ENCODE measurements around the gene IVNS1ABP. TPM values are rescaled to one million over a fixed set of nuclear protein-coding genes. Genes with fewer than 3 reads are reported as not detected.

The IVNS1ABP gene
- total RNA-seq, 2 donors from 2014 or later, result 87.2 to 141 TPM

- TF ChIP-seq CTCF (IDR thresholded peaks at IDR 0.05), result no peak
- Histone ChIP-seq H3K27ac (no peak overlapping the region), H3K9ac (ENCODE audit: low read depth in 2 of 2, low read length in 2 of 2) (no peak overlapping the region), H3K36me3 (no peaks in the 10 kb centered on the region), H3K4me1 (no peaks in the 10 kb centered on the region), H3K4me3 (no peak overlapping the region), H3K27me3 (no peaks in the 10 kb centered on the region), H3K9me3 (no peaks in the 10 kb centered on the region)
- no peak for DNase-seq
- intact Hi-C loops (cut with DNase I), result no loop called here
Measured at GRCh38 chr1:185342017-185342416, 25.0 kb upstream of the IVNS1ABP start.

DNA sequence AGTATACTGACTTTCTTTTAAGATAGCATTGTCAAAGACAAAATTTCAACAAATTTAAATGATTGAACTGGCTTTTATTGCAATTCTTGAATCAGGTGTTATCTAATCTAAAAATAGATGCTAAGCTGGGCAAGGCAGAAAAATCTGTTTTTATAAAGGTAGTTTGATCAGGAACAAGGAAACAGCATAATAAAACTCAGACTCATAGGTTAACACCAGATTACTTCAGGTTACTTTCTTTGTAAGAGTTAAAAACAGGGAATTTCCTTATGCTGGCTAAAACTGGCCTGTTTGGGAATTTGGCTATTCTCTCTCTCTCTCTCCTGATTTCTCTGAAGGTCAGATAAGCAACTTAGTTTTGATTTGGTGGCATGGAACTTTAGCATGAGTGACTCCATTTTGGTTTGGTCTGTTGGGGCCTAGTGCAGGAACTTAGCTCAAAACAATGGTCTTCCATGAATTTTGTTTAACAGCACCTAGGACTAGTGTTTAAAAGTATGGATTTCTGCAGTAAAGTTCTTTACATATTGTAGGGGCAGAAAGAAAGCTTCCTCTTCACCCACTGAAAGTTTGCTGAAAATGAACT, 24.2 kb upstream of the IVNS1ABP start:
- no peak overlapping the region for H3K9ac ChIP-seq (ENCODE audit: low read depth in 2 of 2, low read length in 2 of 2)
- no peak for TF ChIP-seq CTCF (IDR thresholded peaks at IDR 0.05)
- no peak for DNase-seq
- H3K4me3 ChIP-seq, result no peak overlapping the region
- no peak overlapping the region for H3K27ac ChIP-seq
- H3K36me3 ChIP-seq, result no peaks in the 10 kb centered on the region
- intact Hi-C loops (cut with DNase I), result no loop called here
- no peaks in the 10 kb centered on the region for H3K4me1 ChIP-seq
- H3K27me3 ChIP-seq, result no peaks in the 10 kb centered on the region
- H3K9me3 ChIP-seq, result no peaks in the 10 kb centered on the region

DNA sequence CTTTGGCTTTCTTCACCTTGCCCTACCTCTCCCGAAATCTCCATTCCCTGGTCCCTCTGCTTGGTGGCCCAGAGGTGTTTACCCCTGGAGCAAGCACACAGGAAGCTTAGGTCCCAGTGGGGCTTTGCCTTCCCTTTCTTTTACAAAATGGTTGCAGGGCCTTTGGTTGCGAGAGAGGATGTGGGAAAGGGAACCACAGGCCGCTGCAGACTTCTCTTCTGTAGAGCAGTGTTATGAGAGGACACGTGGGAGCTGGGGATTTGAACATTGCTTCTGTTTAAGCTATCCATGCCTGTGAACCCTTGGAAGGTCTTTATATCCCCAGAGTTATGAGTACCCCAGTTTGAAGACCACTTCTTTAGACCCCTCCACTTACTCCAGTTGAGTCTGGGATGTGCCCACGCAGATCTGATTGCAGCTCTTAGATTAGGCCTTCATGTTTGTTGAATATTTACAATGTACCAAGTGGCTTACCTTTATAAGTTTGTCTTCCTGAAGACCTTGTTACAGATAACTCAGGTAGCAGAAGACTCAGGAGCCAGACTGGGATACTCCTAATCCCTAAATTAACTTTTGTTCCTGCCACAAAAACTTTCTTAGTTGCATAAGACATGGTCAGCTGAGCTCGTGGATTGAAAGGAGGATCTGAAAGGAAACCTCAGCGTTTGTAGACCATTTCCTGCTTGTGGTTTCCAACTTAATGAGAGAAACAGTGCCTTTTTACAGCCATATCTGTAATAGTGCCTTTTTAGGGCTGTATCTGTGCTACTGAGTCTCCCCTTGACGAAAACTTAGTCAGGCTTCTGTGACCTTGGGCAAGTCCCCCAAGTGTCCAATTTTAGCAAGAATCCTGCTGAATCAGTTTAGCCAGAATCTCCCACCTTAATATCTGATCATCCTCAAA, 21.9 kb upstream of the IVNS1ABP start:
- Histone ChIP-seq H3K9ac (ENCODE audit: low read depth in 2 of 2, low read length in 2 of 2) (no peak overlapping the region), H3K36me3 (no peaks in the 10 kb centered on the region), H3K9me3 (no peaks in the 10 kb centered on the region), H3K27me3 (no peaks in the 10 kb centered on the region), H3K27ac (peak overlapping the region; percentile 51), H3K4me3 (no peak overlapping the region), H3K4me1 (no peaks in the 10 kb centered on the region)
- no peak for TF ChIP-seq CTCF (IDR thresholded peaks at IDR 0.05)
- DNase-seq, result peak; percentile 27
- intact Hi-C loops (cut with DNase I), result no loop called here

- H3K9me3 ChIP-seq, result no peaks in the 10 kb centered on the region
- TF ChIP-seq CTCF (IDR thresholded peaks at IDR 0.05), result no peak
- H3K4me1 ChIP-seq, result no peaks in the 10 kb centered on the region
- H3K27me3 ChIP-seq, result no peaks in the 10 kb centered on the region
- intact Hi-C loops (cut with DNase I), result no loop called here
- no peak overlapping the region for H3K9ac ChIP-seq (ENCODE audit: low read depth in 2 of 2, low read length in 2 of 2)
- no peak overlapping the region for H3K4me3 ChIP-seq
- no peak for DNase-seq
- no peaks in the 10 kb centered on the region for H3K36me3 ChIP-seq
- no peak overlapping the region for H3K27ac ChIP-seq
Measured at GRCh38 chr1:185337246-185337645, 20.2 kb upstream of the IVNS1ABP start.

DNA sequence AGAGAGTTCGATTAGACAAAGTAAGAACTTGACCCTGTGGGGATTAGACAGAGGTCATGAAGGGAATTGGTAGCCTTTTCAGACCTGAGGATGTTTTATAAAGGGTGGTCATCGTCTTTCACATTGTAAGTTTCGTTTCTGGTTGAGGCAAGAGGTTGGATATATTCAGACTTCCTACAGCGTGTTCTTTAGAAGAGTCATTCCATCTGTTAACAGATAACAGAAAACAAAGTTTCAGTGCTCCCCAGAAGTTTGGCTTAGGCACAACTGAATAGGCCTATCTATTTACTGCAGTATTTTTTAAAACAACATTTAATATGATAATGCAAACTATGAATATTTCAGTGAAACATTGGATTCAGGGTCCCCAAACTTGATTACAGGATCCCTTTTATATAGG, 17.1 kb upstream of the IVNS1ABP start:
- no peaks in the 10 kb centered on the region for H3K9me3 ChIP-seq
- no peak overlapping the region for H3K4me3 ChIP-seq
- H3K27ac ChIP-seq, result no peak overlapping the region
- H3K27me3 ChIP-seq, result no peaks in the 10 kb centered on the region
- intact Hi-C loops (cut with DNase I), result no loop called here
- no peaks in the 10 kb centered on the region for H3K4me1 ChIP-seq
- TF ChIP-seq CTCF (IDR thresholded peaks at IDR 0.05), result no peak
- H3K36me3 ChIP-seq, result no peaks in the 10 kb centered on the region
- no peak overlapping the region for H3K9ac ChIP-seq (ENCODE audit: low read depth in 2 of 2, low read length in 2 of 2)
- DNase-seq, result no peak

Measured in colonic mucosa (tissue), 4 donors.